ENCODE measurements around the gene STH. TPM values are rescaled to one million over a fixed set of nuclear protein-coding genes. Genes with fewer than 3 reads are reported as not detected.

The STH gene
- total and polyA plus RNA-seq, 12 donors, result not detected

DNA sequence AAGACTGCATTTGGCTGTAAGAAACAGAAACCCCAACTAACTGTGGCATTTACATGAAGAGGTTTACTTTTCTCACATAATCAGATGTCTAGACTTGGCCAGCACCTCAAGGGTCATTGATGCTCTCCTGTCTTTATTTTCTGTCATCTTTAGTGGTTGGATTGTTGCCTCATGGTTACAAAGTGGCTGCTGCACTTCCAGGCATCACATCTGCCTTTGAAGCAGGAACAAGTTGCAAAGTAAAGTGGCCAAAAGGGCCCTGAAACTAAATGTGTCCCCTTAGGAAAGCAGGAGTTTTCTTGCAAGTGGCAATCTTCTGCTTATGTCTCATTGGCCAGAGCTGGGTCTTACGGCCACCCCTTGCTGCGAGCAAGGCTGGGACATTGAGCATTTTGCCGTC lies 26.5 kb upstream of the STH start:
- Histone ChIP-seq H3K4me3 (no peak overlapping the region), H3K27ac (no peak overlapping the region), H3K36me3 (replicated peaks in 1 of 2) (no peaks in the 10 kb centered on the region), H3K4me1 (replicated peaks in 1 of 2) (no peaks in the 10 kb centered on the region), H3K9me3 (replicated peaks in 1 of 3) (no peaks in the 10 kb centered on the region), H3K27me3 (no peaks in the 10 kb centered on the region)
- WGBS, 4 donors, result 86 to 93% (median 89%) methylated on average over 3 of the region's 3 CpGs
- no peak for DNase-seq
- intact Hi-C loops (cut with DNase I), result no loop called here
- TF ChIP-seq POLR2A (IDR thresholded peaks at IDR 0.05), result no peak
- TF ChIP-seq, protein P1, sequence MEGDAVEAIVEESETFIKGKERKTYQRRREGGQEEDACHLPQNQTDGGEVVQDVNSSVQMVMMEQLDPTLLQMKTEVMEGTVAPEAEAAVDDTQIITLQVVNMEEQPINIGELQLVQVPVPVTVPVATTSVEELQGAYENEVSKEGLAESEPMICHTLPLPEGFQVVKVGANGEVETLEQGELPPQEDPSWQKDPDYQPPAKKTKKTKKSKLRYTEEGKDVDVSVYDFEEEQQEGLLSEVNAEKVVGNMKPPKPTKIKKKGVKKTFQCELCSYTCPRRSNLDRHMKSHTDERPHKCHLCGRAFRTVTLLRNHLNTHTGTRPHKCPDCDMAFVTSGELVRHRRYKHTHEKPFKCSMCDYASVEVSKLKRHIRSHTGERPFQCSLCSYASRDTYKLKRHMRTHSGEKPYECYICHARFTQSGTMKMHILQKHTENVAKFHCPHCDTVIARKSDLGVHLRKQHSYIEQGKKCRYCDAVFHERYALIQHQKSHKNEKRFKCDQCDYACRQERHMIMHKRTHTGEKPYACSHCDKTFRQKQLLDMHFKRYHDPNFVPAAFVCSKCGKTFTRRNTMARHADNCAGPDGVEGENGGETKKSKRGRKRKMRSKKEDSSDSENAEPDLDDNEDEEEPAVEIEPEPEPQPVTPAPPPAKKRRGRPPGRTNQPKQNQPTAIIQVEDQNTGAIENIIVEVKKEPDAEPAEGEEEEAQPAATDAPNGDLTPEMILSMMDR (IDR thresholded peaks at IDR 0.05), result no peak

DNA sequence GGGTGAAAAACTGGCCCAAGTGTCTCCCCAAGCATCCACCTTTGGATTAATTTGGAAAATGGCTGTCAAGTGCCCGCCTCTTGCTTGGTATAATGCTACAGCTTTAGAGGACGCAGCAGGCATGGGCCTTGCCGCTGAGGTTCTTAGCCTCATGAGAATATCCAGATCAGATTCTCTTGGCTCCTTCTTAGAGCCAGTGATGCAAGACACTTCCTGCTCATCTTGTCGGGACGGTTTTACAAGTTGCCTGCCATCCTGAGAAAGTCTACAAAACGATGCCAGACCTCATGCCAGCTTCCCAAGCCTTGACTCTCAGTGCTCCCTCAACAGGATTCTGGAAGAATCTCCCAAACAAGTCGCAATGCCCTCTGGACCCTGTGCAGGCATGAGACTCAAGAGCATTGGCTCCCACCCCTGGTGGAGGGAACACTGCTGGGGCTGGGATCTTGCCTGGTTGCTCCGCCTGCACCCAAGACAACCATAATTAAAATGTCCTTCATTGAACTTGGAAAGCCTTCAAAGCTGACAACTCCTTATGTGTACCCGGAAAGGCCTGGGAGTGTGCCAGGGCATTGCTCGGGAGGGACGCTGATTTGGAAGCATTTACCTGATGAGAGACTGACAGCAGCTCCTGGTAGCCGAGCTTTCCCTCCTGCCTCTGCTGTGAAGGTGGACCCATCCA lies 25.8 kb upstream of the STH start:
- Histone ChIP-seq H3K4me1 (replicated peaks in 1 of 2) (no peaks in the 10 kb centered on the region), H3K36me3 (replicated peaks in 1 of 2) (no peaks in the 10 kb centered on the region), H3K4me3 (no peak overlapping the region), H3K27me3 (no peaks in the 10 kb centered on the region), H3K9me3 (replicated peaks in 1 of 3) (no peaks in the 10 kb centered on the region), H3K27ac (no peak overlapping the region)
- no peak for DNase-seq
- intact Hi-C loops (cut with DNase I), result no loop called here
- TF ChIP-seq, protein P1 (IDR thresholded peaks at IDR 0.05), result no peak
- TF ChIP-seq POLR2A (IDR thresholded peaks at IDR 0.05), result no peak
- WGBS, 4 donors, result 65 to 80% (median 72%) methylated on average over 7 to 12 of the region's 12 CpGs

DNA sequence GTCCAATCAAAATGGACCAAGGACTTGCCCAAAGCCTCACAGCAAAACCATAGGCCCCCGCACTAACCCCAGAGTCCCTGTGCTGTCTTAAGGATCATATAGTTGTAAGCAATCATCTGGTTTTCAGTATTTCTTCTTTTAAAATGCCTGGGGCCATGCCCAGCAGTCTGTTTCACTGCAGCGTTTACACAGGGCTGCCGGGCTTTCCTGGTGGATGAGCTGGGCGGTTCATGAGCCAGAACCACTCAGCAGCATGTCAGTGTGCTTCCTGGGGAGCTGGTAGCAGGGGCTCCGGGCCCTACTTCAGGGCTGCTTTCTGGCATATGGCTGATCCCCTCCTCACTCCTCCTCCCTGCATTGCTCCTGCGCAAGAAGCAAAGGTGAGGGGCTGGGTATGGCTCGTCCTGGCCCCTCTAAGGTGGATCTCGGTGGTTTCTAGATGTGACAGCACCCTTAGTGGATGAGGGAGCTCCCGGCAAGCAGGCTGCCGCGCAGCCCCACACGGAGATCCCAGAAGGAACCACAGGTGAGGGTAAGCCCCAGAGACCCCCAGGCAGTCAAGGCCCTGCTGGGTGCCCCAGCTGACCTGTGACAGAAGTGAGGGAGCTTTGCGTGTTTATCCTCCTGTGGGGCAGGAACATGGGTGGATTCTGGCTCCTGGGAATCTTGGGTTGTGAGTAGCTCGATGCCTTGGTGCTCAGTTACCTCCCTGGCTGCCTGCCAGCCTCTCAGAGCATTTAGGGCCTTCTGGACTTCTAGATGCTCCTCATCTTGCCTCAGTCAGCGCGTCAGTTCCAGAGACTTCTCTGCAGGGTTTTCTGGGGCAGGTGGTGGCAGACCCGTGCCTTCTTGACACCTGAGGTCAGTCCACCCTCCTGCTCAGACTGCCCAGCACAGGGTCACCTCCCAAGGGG lies 24.8 kb upstream of the STH start:
- Histone ChIP-seq H3K4me3 (no peak overlapping the region), H3K9me3 (replicated peaks in 1 of 3) (no peaks in the 10 kb centered on the region), H3K27ac (no peak overlapping the region), H3K36me3 (replicated peaks in 1 of 2) (no peaks in the 10 kb centered on the region), H3K27me3 (no peaks in the 10 kb centered on the region), H3K4me1 (replicated peaks in 1 of 2) (no peaks in the 10 kb centered on the region)
- intact Hi-C loops (cut with DNase I), result no loop called here
- WGBS, 4 donors, result 85 to 91% (median 89%) methylated on average over 8 to 17 of the region's 17 CpGs
- DNase-seq, result no peak
- TF ChIP-seq, protein P1 (IDR thresholded peaks at IDR 0.05), result no peak
- no peak for TF ChIP-seq POLR2A (IDR thresholded peaks at IDR 0.05)

DNA sequence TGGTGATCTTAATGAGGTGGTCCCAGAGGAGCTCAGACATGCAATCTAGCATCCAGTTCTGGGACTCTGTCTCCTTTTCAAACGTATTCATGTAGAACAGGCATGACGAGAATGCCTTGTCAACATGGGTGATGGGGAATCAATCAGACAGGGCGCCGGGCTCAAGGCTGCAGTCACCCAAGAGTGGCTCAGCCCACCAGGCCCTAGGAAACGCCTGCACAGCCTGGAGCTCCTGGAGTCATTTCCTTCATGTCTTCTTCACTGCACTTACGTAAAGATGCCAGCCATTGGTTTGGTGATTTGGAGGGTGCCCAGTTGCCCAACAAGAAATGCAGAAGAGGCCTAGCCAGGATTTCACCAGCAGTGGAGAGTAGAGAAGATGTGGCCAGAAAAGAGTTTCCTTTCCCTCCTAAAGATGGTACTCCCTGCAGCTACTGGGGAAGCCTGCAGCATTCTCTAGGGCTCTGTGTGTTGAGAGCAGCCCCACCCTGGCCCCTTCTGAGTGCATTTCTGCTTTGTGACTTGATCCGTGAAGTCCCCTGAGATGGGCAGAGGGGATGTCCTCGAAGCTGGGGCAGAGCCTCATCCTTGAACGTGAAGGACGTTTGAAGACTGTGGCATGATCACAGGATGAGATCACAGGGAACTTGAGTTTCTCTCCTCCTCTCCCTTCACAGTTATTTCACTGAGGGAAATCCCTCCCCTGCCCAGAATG lies 24.0 kb upstream of the STH start:
- H3K36me3 ChIP-seq (replicated peaks in 1 of 2), result no peaks in the 10 kb centered on the region
- H3K9me3 ChIP-seq (replicated peaks in 1 of 3), result no peaks in the 10 kb centered on the region
- no peaks in the 10 kb centered on the region for H3K27me3 ChIP-seq
- no peak overlapping the region for H3K4me3 ChIP-seq
- TF ChIP-seq, protein P1 (IDR thresholded peaks at IDR 0.05), result no peak
- TF ChIP-seq POLR2A (IDR thresholded peaks at IDR 0.05), result no peak
- no peaks in the 10 kb centered on the region for H3K4me1 ChIP-seq (replicated peaks in 1 of 2)
- WGBS, 4 donors, result 43 to 75% (median 67%) methylated on average over 5 to 10 of the region's 10 CpGs
- no peak for DNase-seq
- intact Hi-C loops (cut with DNase I), result no loop called here
- H3K27ac ChIP-seq, result no peak overlapping the region

All from adrenal gland (tissue), 12 donors.